Thoracic aorta (tissue), 2 donors: ENCODE measurements around the gene CHN2. TPM values are rescaled to one million over a fixed set of nuclear protein-coding genes. Genes with fewer than 3 reads are reported as not detected.

ENCODE experiments used
- ATAC-seq: fragments of 150-250 bp; one replicate; pipeline ENCODE4 v1.8.0; 2017; ENCODE audit warnings: low read depth; ENCODE audit not compliant: insufficient number of reproducible peaks, low FRiP score
- DNase-seq: peaks from one replicate; pipeline ENCODE4 v3.0.0-alpha.2; 2020; ENCODE audit warnings: low spot score
- H3K27ac ChIP-seq, 2 donors: fragments of 200-600 bp; sonication (generic); 1 replicate in 1 of 2; 2 replicates in 1 of 2; pipeline ENCODE4 v1.5.1; 2016; ENCODE audit warnings: mild to moderate bottlenecking in 2 of 2, moderate library complexity in 2 of 2
- H3K27me3 ChIP-seq: fragments of 200-600 bp; sonication (generic); replicated peaks from 2 replicates; pipeline ENCODE4 v1.6.0; 2016; ENCODE audit warnings: mild to moderate bottlenecking; ENCODE audit not compliant: insufficient read depth
- H3K36me3 ChIP-seq: fragments of 200-600 bp; sonication (generic); one replicate; pipeline ENCODE4 v1.5.1; 2016
- H3K4me1 ChIP-seq, 2 donors: fragments of 200-600 bp; sonication (generic); 1 replicate in 1 of 2; 2 replicates in 1 of 2; pipeline versions ENCODE4 v1.5.1 to v1.6.0; 2016; ENCODE audit warnings: low read depth in 2 of 2, mild to moderate bottlenecking in 1 of 2; ENCODE audit not compliant: control insufficient read depth in 1 of 2
- H3K4me3 ChIP-seq: fragments of 200-600 bp; sonication (generic); 2 replicates; pipeline ENCODE4 v1.5.1; 2016; ENCODE audit warnings: mild to moderate bottlenecking
- H3K9me3 ChIP-seq: fragments of 200-600 bp; sonication (generic); 2 replicates; pipeline ENCODE4 v1.5.1; 2016
- CTCF ChIP-seq: fragments of 200-600 bp; sonication (generic); IDR thresholded peaks from one replicate; pipeline ENCODE4 v1.5.1; 2019; ENCODE audit warnings: antibody characterized with exemption
- total RNA-seq, 2 donors: library from RNA; depleted of rRNA; stranded (reverse); fragments of >200 nt; gene quantifications; one replicate each; pipeline versions ENCODE4 v1.1.0 to v1.2.3, GENCODE V29; 2016

CHN2 gene
- total RNA-seq, 2 donors from 2014 or later: 22.6 to 44.7 TPM

DNA sequence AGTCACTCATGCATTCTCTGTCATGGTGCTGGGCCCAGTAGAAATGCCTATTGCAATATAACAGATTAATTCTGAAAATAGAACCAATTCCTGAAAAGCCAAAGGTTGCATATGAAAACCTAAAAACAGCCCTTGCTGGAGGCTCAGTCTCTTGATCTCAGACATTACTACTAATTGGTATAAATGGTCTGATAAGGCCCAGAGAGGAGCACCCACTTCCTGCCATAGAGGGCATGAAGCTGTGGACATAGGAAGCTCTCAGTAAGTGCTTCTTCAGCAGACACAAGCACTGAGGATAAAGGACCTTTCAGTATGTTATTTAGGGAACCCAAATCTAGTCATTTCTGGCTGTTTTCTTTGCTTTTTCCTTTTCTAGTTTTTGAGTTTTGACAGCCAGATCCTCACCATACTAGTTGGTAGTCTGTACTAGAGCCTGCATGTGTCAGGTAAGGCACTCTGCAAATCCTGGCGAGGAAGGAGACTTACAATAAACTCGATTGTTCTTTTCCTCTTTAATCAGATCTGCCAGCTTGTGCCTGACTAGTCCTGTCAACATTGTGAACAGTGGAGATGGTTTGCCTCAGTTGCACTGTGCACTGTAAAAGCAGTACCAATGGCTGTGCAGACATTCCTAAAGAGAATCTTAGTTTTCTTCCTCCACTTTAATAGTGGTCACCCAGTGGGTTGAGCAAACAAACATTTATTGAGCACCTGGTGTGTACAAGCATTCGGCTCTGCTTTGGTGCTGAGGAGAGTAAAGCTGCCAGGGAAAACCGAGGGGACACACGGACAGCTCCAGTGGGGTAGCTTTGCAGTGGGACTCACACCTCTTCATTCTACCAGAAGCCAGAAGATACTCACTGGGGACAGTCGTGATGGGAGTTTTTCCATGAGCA is 140.9 kb downstream of the CHN2 start:
- Histone ChIP-seq H3K36me3 (no peaks in the 10 kb centered on the region), H3K4me3 (no peak overlapping the region), H3K9me3 (no peaks in the 10 kb centered on the region), H3K4me1 (peaks cover 4 to 23% of the 10 kb centered on the region in 2 donors), H3K27me3 (no peaks in the 10 kb centered on the region), H3K27ac (no peak overlapping the region)
- no peak for ATAC-seq
- DNase-seq: no peak
- TF ChIP-seq CTCF: no peak

- Histone ChIP-seq H3K36me3 (no peaks in the 10 kb centered on the region), H3K4me1 (peaks cover 4 to 14% of the 10 kb centered on the region in 2 donors), H3K27ac (no peak overlapping the region), H3K27me3 (no peaks in the 10 kb centered on the region), H3K9me3 (no peaks in the 10 kb centered on the region), H3K4me3 (no peak overlapping the region)
- DNase-seq (no peak), ATAC-seq (no peak)
- TF ChIP-seq CTCF: no peak
Observed at GRCh38 chr7:29337546-29338116, 143.1 kb downstream of the CHN2 start.

- no peaks in the 10 kb centered on the region for H3K27me3 ChIP-seq
- no peak for TF ChIP-seq CTCF
- DNase-seq (no peak), ATAC-seq (no peak)
- peaks cover 4 to 14% of the 10 kb centered on the region in 2 donors for H3K4me1 ChIP-seq
- H3K4me3 ChIP-seq: no peak overlapping the region
- H3K9me3 ChIP-seq: no peaks in the 10 kb centered on the region
- no peak overlapping the region for H3K27ac ChIP-seq
- H3K36me3 ChIP-seq: no peaks in the 10 kb centered on the region
Observed at GRCh38 chr7:29340696-29341095, 146.1 kb downstream of the CHN2 start.

- H3K4me3 ChIP-seq: no peak overlapping the region
- H3K36me3 ChIP-seq: no peaks in the 10 kb centered on the region
- H3K27ac ChIP-seq: no peak overlapping the region
- no peak for ATAC-seq
- no peak for DNase-seq
- H3K9me3 ChIP-seq: no peaks in the 10 kb centered on the region
- TF ChIP-seq CTCF: no peak
- H3K27me3 ChIP-seq: no peaks in the 10 kb centered on the region
- peaks cover 4 to 14% of the 10 kb centered on the region in 2 donors for H3K4me1 ChIP-seq
Observed at GRCh38 chr7:29341156-29341555, 146.6 kb downstream of the CHN2 start.

DNA sequence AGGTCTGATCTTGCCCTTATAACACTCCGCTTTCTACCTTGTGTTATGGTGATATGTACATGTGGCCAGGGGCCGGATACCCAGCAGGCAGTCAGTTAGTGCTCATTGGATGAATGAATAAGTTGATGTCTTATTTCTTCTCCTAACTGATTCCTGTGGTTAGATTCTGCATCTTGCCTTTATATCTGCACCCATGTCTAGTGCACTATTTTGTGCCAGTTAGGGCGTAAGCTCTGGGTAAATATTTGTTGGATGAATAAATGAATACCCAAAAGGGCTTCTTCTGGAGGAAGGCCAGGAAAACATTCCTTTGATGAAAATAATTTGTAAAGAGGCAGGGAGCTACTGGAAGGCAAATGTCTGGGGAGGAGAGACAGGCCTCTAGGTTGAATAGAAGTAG is 148.2 kb downstream of the CHN2 start:
- no peak for TF ChIP-seq CTCF
- H3K4me1 ChIP-seq: peaks cover 4 to 9% of the 10 kb centered on the region in 2 donors
- H3K4me3 ChIP-seq: no peak overlapping the region
- no peak overlapping the region for H3K27ac ChIP-seq
- H3K36me3 ChIP-seq: no peaks in the 10 kb centered on the region
- H3K27me3 ChIP-seq: no peaks in the 10 kb centered on the region
- no peaks in the 10 kb centered on the region for H3K9me3 ChIP-seq
- DNase-seq (no peak), ATAC-seq (no peak)
